B cell (primary cell): ENCODE data around the gene DDX56. TPM values are rescaled to one million over a fixed set of nuclear protein-coding genes. Genes with fewer than 3 reads are reported as not detected.
A peak's percentile ranks its signal among the peaks of the same experiment; 100 is the strongest.

Experiments
- ATAC-seq: fragments of 200-7000 bp; cut with Tn5 transposase; one replicate; pipeline ENCODE4 v1.10.0; 2021; ENCODE audit warnings: low read depth, mild to moderate bottlenecking, moderate number of reproducible peaks, moderate library complexity
- CTCF ChIA-PET: fragments of 350-600 bp; sonication (Branson Sonifier 250); formaldehyde crosslinking; loops from one replicate; lab custom pipeline; 2021; ENCODE audit warnings: antibody characterized with exemption, inconsistent platforms; lab: Charles Lee
- POLR2A ChIA-PET: fragments of 350-600 bp; sonication (Branson Sonifier 250); formaldehyde crosslinking; loops from one replicate; lab custom pipeline; 2021; ENCODE audit warnings: antibody characterized with exemption; lab: Charles Lee
- DNase-seq: peaks from one replicate; pipeline ENCODE4 v3.0.0; 2013
- H2AFZ ChIP-seq: 2 replicates; pipeline ENCODE4 v1.6.1; 2012; ENCODE audit warnings: mild to moderate bottlenecking, low read depth, low read length; ENCODE audit not compliant: insufficient read depth, poor library complexity, severe bottlenecking
- H3K27ac ChIP-seq, 2 donors: 1 replicate in 1 of 2; 2 replicates in 1 of 2; pipeline ENCODE4 v1.5.1; 2012 to 2013; ENCODE audit warnings: low read length in 2 of 2, mild to moderate bottlenecking in 2 of 2, moderate library complexity in 1 of 2
- H3K27me3 ChIP-seq, 4 experiments: fragments of 200-600 bp in 1 of 4; sonication (generic) in 1 of 4; replicated peaks in 1 of 4; 1 replicate in 2 of 4; 2 replicates in 2 of 4; pipeline versions ENCODE4 v1.6.1 to v1.7.0; 2013 to 2016; ENCODE audit warnings: low read length in 3 of 4, mild to moderate bottlenecking in 2 of 4, mixed read lengths in 1 of 4, moderate library complexity in 1 of 4; ENCODE audit not compliant: insufficient read depth in 4 of 4, control insufficient read depth in 3 of 4; ENCODE audit errors: control extremely low read depth in 1 of 4
- H3K36me3 ChIP-seq, 2 experiments: replicated peaks in 1 of 2; 1 replicate in 1 of 2; 2 replicates in 1 of 2; pipeline versions ENCODE4 v1.6.1 to v1.7.1; 2013; ENCODE audit warnings: low read length in 1 of 2; ENCODE audit not compliant: insufficient read depth in 2 of 2, control insufficient read depth in 1 of 2; ENCODE audit errors: control extremely low read depth in 1 of 2, extremely low read depth in 1 of 2
- H3K4me1 ChIP-seq, 2 donors: fragments of 200-600 bp in 1 of 2; sonication (generic) in 1 of 2; 1 replicate in 1 of 2; 2 replicates in 1 of 2; pipeline versions ENCODE4 v1.5.1 to v1.6.1; 2013 to 2017; ENCODE audit warnings: low read length in 2 of 2; ENCODE audit not compliant: control insufficient read depth in 2 of 2, insufficient read depth in 2 of 2
- H3K4me2 ChIP-seq: replicated peaks from 2 replicates; pipeline ENCODE3; 2012; ENCODE audit warnings: mild to moderate bottlenecking, low read depth, low read length; ENCODE audit not compliant: poor library complexity, severe bottlenecking
- H3K4me3 ChIP-seq, 5 experiments: fragments of 200-600 bp in 1 of 5; sonication (generic) in 1 of 5; 1 replicate in 3 of 5; 2 replicates in 2 of 5; pipeline versions ENCODE4 v1.5.1 to v1.7.0; 2011 to 2016; ENCODE audit warnings: low read length in 4 of 5, mild to moderate bottlenecking in 4 of 5, low read depth in 2 of 5, control low read depth in 1 of 5, moderate library complexity in 1 of 5; ENCODE audit not compliant: insufficient read depth in 1 of 5; ENCODE audit errors: control extremely low read depth in 1 of 5, extremely low read depth in 1 of 5
- H3K79me2 ChIP-seq: fragments of 200-600 bp; sonication (generic); one replicate; pipeline ENCODE4 v1.6.0; 2016; ENCODE audit warnings: low read length; ENCODE audit not compliant: control insufficient read depth, insufficient read depth
- H3K9ac ChIP-seq: fragments of 200-600 bp; sonication (generic); 2 replicates; pipeline ENCODE4 v1.6.1; 2017; ENCODE audit warnings: mild to moderate bottlenecking, low read length, moderate library complexity
- H3K9me3 ChIP-seq, 3 donors: one replicate each; pipeline versions ENCODE4 v1.6.1 to v1.7.1; 2013; ENCODE audit warnings: low read length in 2 of 3; ENCODE audit not compliant: control insufficient read depth in 2 of 3, insufficient read depth in 1 of 3; ENCODE audit errors: control extremely low read depth in 1 of 3
- H4K20me1 ChIP-seq: 2 replicates; pipeline ENCODE4 v1.6.0; 2012; ENCODE audit warnings: mild to moderate bottlenecking, low read length; ENCODE audit not compliant: insufficient read depth, control insufficient read depth, poor library complexity, severe bottlenecking
- H3K27ac Mint-ChIP-seq: one replicate; pipeline ENCODE4 v1.8.0; 2021; ENCODE audit warnings: mixed read lengths
- H3K27me3 Mint-ChIP-seq: one replicate; pipeline ENCODE4 v1.8.0; 2021; ENCODE audit warnings: mixed read lengths
- H3K4me1 Mint-ChIP-seq: one replicate; pipeline ENCODE4 v1.8.0; 2021; ENCODE audit warnings: mixed read lengths
- H3K4me3 Mint-ChIP-seq: one replicate; pipeline ENCODE4 v1.8.0; 2021; ENCODE audit warnings: mixed read lengths
- H3K9me3 Mint-ChIP-seq: one replicate; pipeline ENCODE4 v1.8.0; 2022; ENCODE audit warnings: mixed read lengths; ENCODE audit not compliant: insufficient read depth
- CTCF ChIP-seq: fragments of 200-600 bp; IDR thresholded peaks from one replicate; pipeline ENCODE4 v1.8.0; 2022; ENCODE audit warnings: antibody characterized with exemption, mild to moderate bottlenecking
- EZH2 ChIP-seq: IDR thresholded peaks from 2 replicates; pipeline ENCODE4 v1.6.1; 2012; ENCODE audit warnings: borderline replicate concordance, low read depth, mild to moderate bottlenecking, moderate library complexity, low read length; ENCODE audit not compliant: insufficient read depth, poor library complexity, severe bottlenecking
- WGBS: methylation state at CpG from one replicate; pipeline ENCODE4 v1.1.5; 2013; ENCODE audit warnings: missing lambda C conversion rate; ENCODE audit not compliant: insufficient coverage; 5-methylcytosine and 5-hydroxymethylcytosine counted together
- intact Hi-C: fragments of 100-400 bp; cut with micrococcal nuclease; formaldehyde crosslinking; loops from one replicate; pipeline ENCODE4 v1.10.0; 2022
- polyA plus RNA-seq: library from polyadenylated mRNA; depleted of rRNA; stranded (reverse); fragments of >200 nt; gene quantifications from 2 replicates; pipeline ENCODE4 v1.2.3, GENCODE V29; 2012
- total RNA-seq, 2 donors: library from RNA; stranded (reverse); fragments of 120-200 nt in 1 of 2; gene quantifications; 1 replicate in 1 of 2; 2 replicates in 1 of 2; pipeline versions ENCODE4 v1.2.3 to v1.2.4, GENCODE V29; 2013 to 2022

Gene DDX56
- total and polyA plus RNA-seq, 2 donors (not counting 1 experiment from before 2014, with no cell fraction given), result 88.2 to 102 TPM

DNA sequence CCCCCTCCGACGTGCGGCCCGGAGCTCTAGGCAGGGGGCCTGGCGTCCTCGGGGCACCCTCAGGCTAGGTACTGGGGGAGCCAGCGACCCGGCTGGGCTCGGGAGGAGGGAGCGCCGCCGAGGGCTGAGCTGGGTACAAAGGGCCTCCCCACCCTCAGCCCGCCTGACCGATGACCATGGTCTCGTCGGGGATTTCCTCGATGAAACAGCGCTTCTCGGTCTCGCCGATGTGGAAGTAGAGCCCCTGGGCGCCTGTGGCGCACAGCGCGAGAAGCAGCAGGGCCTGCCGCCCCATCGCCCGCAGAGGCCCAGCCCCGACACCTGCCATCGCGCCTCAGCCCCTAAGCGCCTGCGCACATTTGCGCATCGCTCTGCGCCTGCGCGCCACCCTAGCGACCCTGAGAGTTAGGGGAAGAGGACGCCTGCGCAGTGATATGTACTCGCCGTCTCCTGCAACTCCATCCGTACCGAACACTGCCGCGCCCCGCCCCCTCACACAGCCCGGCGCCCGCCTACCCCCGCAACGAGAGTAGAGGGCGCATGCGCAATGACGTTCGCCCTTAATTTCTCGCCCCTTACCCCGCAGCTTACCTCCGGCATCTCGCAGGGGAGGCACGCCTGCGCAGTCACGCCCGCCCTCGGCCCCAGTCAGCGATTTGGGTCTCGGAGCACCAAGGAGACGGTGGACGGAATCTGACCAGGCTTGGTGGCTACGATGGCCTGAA lies 8.3 kb upstream of the DDX56 start, which contains the start of gene TMED4:
Gene TMED4 (minus strand): TSS at position 353 of the 725 bp plus-strand sequence. CDS start 25 bp downstream, at position 328.
- H3K4me3 ChIP-seq, result peak within 1 kb of the TSS; percentile 72 to 99 (median 88)
- ATAC-seq, result peak; percentile 92
- DNase-seq, result peak; percentile 100
- H3K9ac ChIP-seq, result peak within 1 kb of the TSS; percentile 96
- no peaks in the 10 kb centered on the region for H3K9me3 ChIP-seq
- under 1% methylated on average over 70 of the region's 71 CpGs for WGBS
- TF ChIP-seq EZH2 (no peak), CTCF (no peak)
- H3K27me3 Mint-ChIP-seq, result no peaks in the 10 kb centered on the region
- peaks cover 28% of the 10 kb centered on the region for H3K4me1 Mint-ChIP-seq
- no peaks in the 10 kb centered on the region for H3K9me3 Mint-ChIP-seq
- ChIA-PET POLR2A (interaction anchor here (0.6 to 2.2 kb wide), 10 partner anchors 8 to 445 kb away, joined by 3 to 12 read pairs (median 6); partner anchors contain the start of genes DDX56, H2AZ2, NUDCD3 and OGDH), CTCF (interaction anchor here (0.6 to 3.5 kb wide), 10 partner anchors 10 to 554 kb away, joined by 3 to 29 read pairs (median 4); partner anchors contain the start of gene H2AZ2)
- H3K36me3 ChIP-seq, result peaks cover 0 to 34% of the 10 kb centered on the region in 2 experiments
- peaks cover 37% of the 10 kb centered on the region for H3K79me2 ChIP-seq
- H3K27me3 ChIP-seq, result no peaks in the 10 kb centered on the region
- H2AFZ ChIP-seq, result peak within 1 kb of the TSS; percentile 100
- intact Hi-C loops, result loop anchor here (1.0 to 5.0 kb wide), 10 partner anchors 8 to 529 kb away; partner anchors contain the start of genes CCM2, H2AZ2, OGDH and PPIA
- H3K27ac ChIP-seq, result peak within 1 kb of the TSS; percentile 92 to 97
- H3K27ac Mint-ChIP-seq, result peak within 1 kb of the TSS; percentile 99
- H4K20me1 ChIP-seq, result no peaks in the 10 kb centered on the region
- H3K4me2 ChIP-seq, result peak within 1 kb of the TSS; percentile 98
- peak within 1 kb of the TSS; percentile 96 for H3K4me3 Mint-ChIP-seq
- peaks cover 21% of the 10 kb centered on the region in 2 donors for H3K4me1 ChIP-seq
